Stimulated activated CD8-positive, alpha-beta memory T cell treated with anti-CD3 and anti-CD28 coated beads, Interleukin-7, amount 100 ng/mL, for 4 hours (primary cell): ENCODE results near the gene RABL2B.

Experiments used
- DNase-seq, 2 donors: peaks; one replicate each; pipeline ENCODE4 v3.0.0-alpha.2; 2020; ENCODE audit warnings: low read depth in 2 of 2

Gene RABL2B

DNA sequence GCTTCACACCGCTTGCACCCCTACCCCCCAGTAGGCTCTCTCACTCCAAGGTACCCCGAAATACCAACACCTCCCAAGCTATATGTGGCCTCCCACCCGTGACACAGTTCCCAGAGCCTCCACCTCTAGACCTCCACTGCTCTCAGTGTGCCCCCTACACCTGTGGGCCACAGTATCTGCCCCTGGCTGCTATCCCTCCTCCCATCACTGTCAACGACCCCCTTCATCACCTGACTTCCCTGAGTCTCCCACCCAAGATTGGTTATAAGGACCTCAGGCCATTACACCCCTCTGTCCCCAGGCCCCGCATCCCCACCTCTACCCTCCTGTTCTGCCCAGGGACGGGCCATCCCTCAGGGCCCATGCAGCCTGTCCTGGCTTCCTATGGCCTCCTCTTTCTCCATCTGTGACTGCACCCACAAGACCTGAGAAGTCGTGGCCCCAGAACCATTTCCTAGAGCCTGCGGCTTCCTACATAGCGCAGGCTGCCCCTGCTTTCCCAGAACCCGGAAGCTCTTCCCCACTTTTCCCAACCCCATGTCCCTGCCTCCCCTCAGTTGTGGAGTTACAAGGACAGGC lies 44.7 kb downstream of the RABL2B start:
- no peak for DNase-seq

- DNase-seq: no peak
These were observed 45.4 kb downstream of the RABL2B start, which contains the start of gene ACR for GRCh38 chr22:50737728-50738648. Gene ACR, plus strand, starts transcription at chr22:50738204. Its CDS starts 32 bp downstream, at chr22:50738236.

- DNase-seq: no peak
These were observed 47.8 kb downstream of the RABL2B start for GRCh38 chr22:50735739-50736030.

- DNase-seq: no peak
These were observed 48.3 kb downstream of the RABL2B start for GRCh38 chr22:50734986-50735738.

DNA sequence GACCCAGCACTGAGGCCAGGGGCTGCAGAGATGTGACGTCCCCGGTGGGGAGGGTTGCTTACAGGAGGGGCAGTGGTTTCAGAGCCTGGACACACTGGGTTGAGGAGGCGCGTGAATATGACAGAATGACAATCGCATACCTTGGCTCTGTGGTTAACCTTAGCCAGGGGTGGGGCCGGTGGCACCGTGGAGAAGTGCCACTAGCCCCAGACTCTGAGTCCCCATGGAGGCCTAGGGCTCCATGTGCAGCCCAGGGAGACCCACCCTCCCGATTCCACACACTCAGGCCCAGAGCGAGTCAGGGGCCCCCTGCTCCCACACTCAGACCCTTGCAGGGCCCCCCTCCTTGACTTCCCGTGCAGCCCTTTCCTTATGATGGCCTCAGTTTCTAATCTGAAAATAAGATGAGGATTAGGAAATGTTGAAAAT lies 49.1 kb downstream of the RABL2B start:
- no peak for DNase-seq

GRCh38 chr22:50733521-50734342 lies 49.7 kb downstream of the RABL2B start:
- DNase-seq: no peak

DNA sequence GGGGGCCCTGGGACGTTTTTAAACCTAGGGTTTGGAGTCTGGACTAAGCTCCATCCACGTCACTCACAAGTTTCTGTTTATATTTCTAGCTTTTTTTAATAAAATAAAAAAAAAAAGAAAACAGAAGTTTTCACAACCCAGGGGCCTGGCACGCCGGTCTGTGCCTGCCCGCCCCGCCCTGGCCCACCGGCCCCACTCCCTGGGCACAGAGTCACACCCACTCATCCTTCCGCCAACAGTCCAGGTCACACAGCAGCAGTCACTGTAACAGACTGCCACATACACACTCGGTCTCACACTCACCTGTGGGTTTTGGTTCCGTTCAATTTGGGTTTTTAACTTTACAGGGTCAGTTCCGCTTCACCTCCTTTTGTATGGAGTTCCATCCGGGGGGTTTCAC lies 50.8 kb downstream of the RABL2B start:
- no peak for DNase-seq

- peak; percentile 7 to 35 for DNase-seq
These were observed 51.4 kb downstream of the RABL2B start for GRCh38 chr22:50731811-50732624.

DNA sequence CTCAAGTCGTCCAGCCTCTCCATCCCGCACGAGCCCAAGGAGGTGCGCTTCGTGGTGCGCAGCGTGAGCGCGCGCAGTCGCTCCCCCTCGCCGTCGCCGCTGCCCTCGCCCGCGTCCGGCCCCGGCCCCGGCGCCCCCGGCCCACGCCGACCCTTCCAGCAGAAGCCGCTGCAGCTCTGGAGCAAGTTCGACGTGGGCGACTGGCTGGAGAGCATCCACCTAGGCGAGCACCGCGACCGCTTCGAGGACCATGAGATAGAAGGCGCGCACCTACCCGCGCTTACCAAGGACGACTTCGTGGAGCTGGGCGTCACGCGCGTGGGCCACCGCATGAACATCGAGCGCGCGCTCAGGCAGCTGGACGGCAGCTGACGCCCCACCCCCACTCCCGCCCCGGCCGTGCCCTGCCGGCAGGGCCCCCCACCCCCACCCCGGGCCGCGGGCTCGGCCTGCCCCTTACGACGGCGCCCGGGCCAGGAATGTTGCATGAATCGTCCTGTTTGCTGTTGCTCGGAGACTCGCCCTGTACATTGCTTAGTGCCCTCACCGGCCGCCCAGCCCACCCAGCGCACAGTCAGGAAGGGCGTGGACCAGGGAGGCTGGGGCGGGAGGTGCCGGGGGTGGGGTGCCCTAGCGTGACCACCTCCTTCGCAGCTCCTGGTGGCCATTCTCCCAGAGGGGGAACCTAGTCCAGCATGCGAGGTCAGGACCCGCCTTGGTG lies 52.3 kb downstream of the RABL2B start:
- DNase-seq: no peak

GRCh38 chr22:50730013-50730891 lies 53.2 kb downstream of the RABL2B start:
- DNase-seq: no peak

DNA sequence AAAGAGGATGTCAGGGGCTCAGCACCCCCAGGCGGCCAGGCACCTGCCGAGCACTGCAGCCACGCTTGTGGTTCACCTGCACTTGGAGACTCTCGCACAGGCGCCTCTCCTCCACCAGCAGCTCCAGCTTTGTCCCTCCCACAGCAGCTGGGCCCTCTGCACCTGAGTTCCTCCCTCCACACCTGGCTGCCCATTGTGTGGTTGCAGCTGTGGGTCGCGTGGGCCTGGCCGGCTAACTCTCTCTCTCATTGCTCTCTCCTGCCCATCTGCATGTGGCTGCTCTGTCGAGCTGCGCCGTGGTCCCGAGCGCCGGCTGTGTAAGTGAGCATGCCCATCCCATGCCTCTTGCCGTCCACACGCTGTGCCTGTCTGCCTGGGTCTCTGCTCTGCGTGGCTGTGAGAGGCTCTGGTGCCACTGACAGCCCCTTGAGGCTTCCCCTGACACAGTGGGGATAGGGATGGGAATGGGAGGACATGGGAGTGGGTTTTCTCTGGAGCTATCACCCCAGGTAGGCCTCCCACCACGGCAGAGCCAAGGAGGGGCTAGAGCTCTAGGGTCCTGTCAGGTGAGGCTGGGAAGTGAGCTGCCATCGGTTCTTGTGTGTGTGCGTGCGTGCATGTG lies 53.9 kb downstream of the RABL2B start:
- no peak for DNase-seq

- DNase-seq: no peak
These were observed 54.9 kb downstream of the RABL2B start for GRCh38 chr22:50728523-50728931.

GRCh38 chr22:50727678-50728522 lies 55.5 kb downstream of the RABL2B start:
- no peak for DNase-seq

DNA sequence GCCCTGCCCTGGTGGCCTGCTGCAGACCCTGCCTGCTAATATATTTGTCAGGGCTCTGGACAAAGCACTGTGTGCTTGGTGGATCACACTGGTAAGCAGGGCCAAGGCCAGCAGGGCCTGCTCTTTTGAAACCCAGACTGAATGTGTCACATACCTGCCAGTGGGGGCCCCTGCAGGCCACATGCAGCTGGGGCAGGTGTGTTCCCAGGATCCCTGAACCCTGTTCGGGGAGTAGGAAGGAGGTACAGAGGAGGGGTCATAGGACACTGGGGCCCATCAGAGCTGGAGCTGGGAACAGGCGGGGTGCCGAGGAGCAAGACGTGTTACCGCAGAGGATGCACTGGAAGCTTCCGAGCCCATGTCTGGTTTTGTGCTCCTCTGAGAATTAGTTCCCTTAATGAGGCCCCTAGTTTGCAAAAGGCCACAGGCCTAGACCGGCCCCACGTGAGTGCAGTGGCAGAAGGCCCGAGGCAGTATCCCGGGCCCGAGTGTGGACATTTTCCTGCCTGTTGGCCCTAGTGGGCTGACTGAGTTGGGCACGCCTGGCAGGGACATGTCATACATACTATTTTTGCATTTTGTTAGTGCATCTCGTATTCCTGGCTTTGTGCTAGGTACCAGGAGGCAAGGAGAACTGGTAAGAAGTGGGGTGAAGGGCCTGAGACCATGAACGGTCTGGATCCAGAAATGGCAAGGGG lies 56.6 kb downstream of the RABL2B start:
- no peak for DNase-seq

DNA sequence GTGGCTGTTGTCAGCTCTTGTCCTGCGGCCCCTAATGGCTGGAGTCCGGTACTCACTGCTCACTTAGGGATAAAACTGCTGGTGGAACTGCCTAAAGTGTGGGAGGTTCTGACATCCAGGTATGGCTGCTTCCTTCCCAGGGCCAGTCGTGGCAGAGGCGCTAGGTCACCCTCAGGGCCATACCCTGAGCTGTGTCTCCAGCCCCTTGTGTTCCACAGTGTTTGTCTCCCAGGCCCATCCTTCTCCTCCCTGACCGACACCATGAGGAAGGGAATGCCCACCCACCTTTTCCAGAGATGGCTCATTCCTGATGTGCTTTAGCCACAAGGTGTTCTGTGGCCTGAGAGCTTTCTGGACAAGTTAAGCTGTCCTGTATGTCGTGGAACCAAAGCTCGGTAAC lies 57.8 kb downstream of the RABL2B start:
- DNase-seq: no peak

DNA sequence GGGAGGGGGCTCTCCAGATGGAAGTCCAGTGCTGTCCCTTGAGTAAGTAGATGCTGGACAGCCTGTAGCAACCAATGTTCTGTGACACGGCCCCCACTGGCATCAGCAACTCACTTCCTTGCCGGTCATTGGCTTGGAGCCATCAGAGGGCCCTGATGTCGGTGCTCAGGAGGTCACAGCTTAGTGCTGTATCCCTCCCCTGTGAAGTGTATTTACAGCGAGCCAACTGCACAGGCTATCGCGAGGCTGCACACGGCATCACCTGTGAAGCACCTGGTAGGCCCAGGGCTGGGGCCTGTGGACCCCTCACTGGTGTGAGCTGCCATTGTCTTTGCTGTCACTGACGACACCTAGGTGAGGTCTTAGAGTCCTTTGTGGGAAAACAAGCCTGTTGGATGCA lies 58.8 kb downstream of the RABL2B start:
- DNase-seq: no peak

DNA sequence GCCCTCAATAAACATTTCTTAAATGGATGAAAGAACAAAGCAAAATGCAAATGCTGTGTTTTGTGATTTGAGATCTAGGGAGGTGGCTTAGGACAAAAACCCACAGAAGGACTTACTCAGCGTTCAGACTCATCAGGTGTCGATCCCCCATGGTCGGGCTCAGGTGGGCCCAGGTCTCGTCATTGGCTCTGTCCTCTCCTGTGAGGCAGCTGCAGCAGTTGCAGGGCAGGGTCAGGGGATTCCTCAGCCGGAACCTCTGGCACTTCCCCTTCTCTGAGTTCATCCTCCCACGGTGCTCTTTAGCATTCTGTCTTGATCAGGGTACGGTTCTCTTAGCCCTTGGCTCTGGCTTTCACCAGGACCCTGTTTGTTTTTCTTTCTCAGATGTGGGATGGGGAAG lies 59.4 kb downstream of the RABL2B start:
- no peak for DNase-seq
